ENCODE measurements around the gene PKP4. TPM values are rescaled to one million over a fixed set of nuclear protein-coding genes. Genes with fewer than 3 reads are reported as not detected.

Gene PKP4
- total RNA-seq, 5 donors from 2014 or later (not counting 1 experiment from before 2014, with no cell fraction given): 17.3 to 23.1 (median 20.3) TPM

DNA sequence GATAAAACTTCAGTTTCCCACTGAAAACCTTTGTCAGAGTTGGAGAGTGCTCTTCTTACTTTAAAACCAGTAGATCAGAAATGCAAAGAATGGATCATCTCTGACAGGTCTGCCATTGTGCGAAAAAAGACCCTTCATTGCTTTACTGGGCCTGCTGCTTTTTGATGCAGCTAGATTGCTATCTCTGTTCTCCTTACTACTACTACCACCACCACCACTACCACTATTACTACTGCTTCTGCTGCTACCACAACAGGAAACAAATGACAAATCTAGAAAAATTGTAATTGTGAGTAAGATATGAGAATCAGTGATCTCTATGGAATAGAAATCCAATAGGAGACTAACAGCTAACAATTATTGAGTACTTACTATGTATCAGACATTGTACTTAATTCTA is 85.8 kb downstream of the PKP4 start:
- H3K4me1 ChIP-seq (ENCODE audit: control insufficient read depth in 1 of 2, extremely low read depth in 1 of 2, insufficient read depth in 2 of 2, low read length in 2 of 2): peaks cover 0 to 4% of the 10 kb centered on the region in 2 experiments
- Mint-ChIP-seq H3K9me3 (no peaks in the 10 kb centered on the region), H3K27me3 (no peaks in the 10 kb centered on the region), H3K4me3 (no peak overlapping the region), H3K4me1 (peaks cover 13 to 27% (median 15%) of the 10 kb centered on the region in 3 donors), H3K36me3 (peaks cover 33% of the 10 kb centered on the region), H3K27ac (no peak overlapping the region)
- H3K9me3 ChIP-seq: no peaks in the 10 kb centered on the region
- POLR2A ChIA-PET: no interaction called here
- 100% methylated on average over 1 of the region's 1 CpG for WGBS (ENCODE audit: insufficient coverage)
- H3K36me3 ChIP-seq (ENCODE audit: control insufficient read depth in 2 of 2, extremely low read depth in 1 of 2, insufficient read depth in 1 of 2, low read length in 1 of 2): no peaks in the 10 kb centered on the region
- DNase-seq: no peak
- no peak overlapping the region for H3K27ac ChIP-seq (ENCODE audit: low read length)
- no peak overlapping the region for H3K4me3 ChIP-seq (ENCODE audit: control insufficient read depth in 1 of 2, extremely low read depth in 1 of 2, low read length in 1 of 2)
- CTCF ChIA-PET: no interaction called here
- ATAC-seq (replicated peaks in 1 of 4): no peak
- H3K27me3 ChIP-seq (replicated peaks in 1 of 2; ENCODE audit: control insufficient read depth in 2 of 2, extremely low read depth in 1 of 2, insufficient read depth in 2 of 2, low read length in 1 of 2): no peaks in the 10 kb centered on the region

GRCh38 chr2:158543957-158544356 is 87.2 kb downstream of the PKP4 start:
- Histone ChIP-seq H3K27ac (ENCODE audit: low read length) (no peak overlapping the region), H3K4me3 (ENCODE audit: control insufficient read depth in 1 of 2, extremely low read depth in 1 of 2, low read length in 1 of 2) (no peak overlapping the region), H3K4me1 (ENCODE audit: control insufficient read depth in 1 of 2, extremely low read depth in 1 of 2, insufficient read depth in 2 of 2, low read length in 2 of 2) (peaks cover 0 to 4% of the 10 kb centered on the region in 2 experiments), H3K9me3 (no peaks in the 10 kb centered on the region), H3K36me3 (ENCODE audit: control insufficient read depth in 2 of 2, extremely low read depth in 1 of 2, insufficient read depth in 1 of 2, low read length in 1 of 2) (no peaks in the 10 kb centered on the region), H3K27me3 (replicated peaks in 1 of 2; ENCODE audit: control insufficient read depth in 2 of 2, extremely low read depth in 1 of 2, insufficient read depth in 2 of 2, low read length in 1 of 2) (no peaks in the 10 kb centered on the region)
- POLR2A ChIA-PET: no interaction called here
- WGBS (ENCODE audit: insufficient coverage): no CpG with 5 or more reads among the region's 2 CpGs
- Mint-ChIP-seq H3K27me3 (no peaks in the 10 kb centered on the region), H3K36me3 (peaks cover 33% of the 10 kb centered on the region), H3K27ac (no peak overlapping the region), H3K4me3 (no peak overlapping the region), H3K9me3 (no peaks in the 10 kb centered on the region), H3K4me1 (peaks cover 13 to 27% (median 13%) of the 10 kb centered on the region in 3 donors)
- CTCF ChIA-PET: interaction anchor here in 1 of 2 donors (0.6 kb wide), 1 partner anchor 86 kb away, joined by 3 read pairs; no protein-coding TSS in a partner anchor
- DNase-seq (no peak), ATAC-seq (replicated peaks in 1 of 4) (no peak)

GRCh38 chr2:158544998-158545397 is 88.2 kb downstream of the PKP4 start:
- H3K27me3 Mint-ChIP-seq: no peaks in the 10 kb centered on the region
- no peak overlapping the region for H3K27ac Mint-ChIP-seq
- Histone ChIP-seq H3K36me3 (ENCODE audit: control insufficient read depth in 2 of 2, extremely low read depth in 1 of 2, insufficient read depth in 1 of 2, low read length in 1 of 2) (no peaks in the 10 kb centered on the region), H3K4me1 (ENCODE audit: control insufficient read depth in 1 of 2, extremely low read depth in 1 of 2, insufficient read depth in 2 of 2, low read length in 2 of 2) (peaks cover 0 to 4% of the 10 kb centered on the region in 2 experiments), H3K27me3 (replicated peaks in 1 of 2; ENCODE audit: control insufficient read depth in 2 of 2, extremely low read depth in 1 of 2, insufficient read depth in 2 of 2, low read length in 1 of 2) (no peaks in the 10 kb centered on the region), H3K4me3 (ENCODE audit: control insufficient read depth in 1 of 2, extremely low read depth in 1 of 2, low read length in 1 of 2) (no peak overlapping the region), H3K9me3 (no peaks in the 10 kb centered on the region), H3K27ac (ENCODE audit: low read length) (no peak overlapping the region)
- WGBS (ENCODE audit: insufficient coverage): no CpG with 5 or more reads among the region's 1 CpG
- ATAC-seq (replicated peaks in 1 of 4): no peak
- no peak for DNase-seq
- CTCF ChIA-PET: interaction anchor here in 1 of 2 donors (0.5 kb wide), 1 partner anchor 1197 kb away, joined by 10 read pairs; no protein-coding TSS in a partner anchor
- POLR2A ChIA-PET: no interaction called here
- H3K4me3 Mint-ChIP-seq: no peak overlapping the region
- H3K36me3 Mint-ChIP-seq: peaks cover 34% of the 10 kb centered on the region
- H3K4me1 Mint-ChIP-seq: peaks cover 13 to 27% (median 13%) of the 10 kb centered on the region in 3 donors
- no peaks in the 10 kb centered on the region for H3K9me3 Mint-ChIP-seq

GRCh38 chr2:158546412-158547144 is 89.8 kb downstream of the PKP4 start:
- H3K4me3 Mint-ChIP-seq: no peak overlapping the region
- no peak for DNase-seq
- no peak overlapping the region for H3K27ac ChIP-seq (ENCODE audit: low read length)

DNA sequence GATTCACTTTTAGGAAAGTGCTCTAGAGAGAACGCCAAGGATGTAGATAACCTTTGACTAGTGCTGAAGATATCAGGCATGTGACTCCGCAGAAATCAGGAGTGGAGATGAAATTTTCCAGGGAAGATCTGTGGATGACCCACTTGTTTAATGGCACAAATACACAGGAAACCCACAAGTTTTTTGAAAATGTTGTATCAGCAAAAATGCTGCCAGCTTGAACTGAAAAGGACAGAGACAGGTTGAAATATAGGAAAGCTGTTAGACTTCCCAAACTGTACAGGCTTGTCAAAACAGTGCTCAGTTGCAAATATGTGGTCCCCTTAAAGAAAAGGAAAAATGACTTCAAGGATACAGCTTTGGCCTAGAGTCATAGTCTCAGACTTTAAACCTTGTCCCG is 96.5 kb downstream of the PKP4 start:
- H3K4me1 Mint-ChIP-seq: no peaks in the 10 kb centered on the region
- Histone ChIP-seq H3K27ac (ENCODE audit: low read length) (no peak overlapping the region), H3K9me3 (no peaks in the 10 kb centered on the region), H3K4me1 (ENCODE audit: control insufficient read depth in 1 of 2, extremely low read depth in 1 of 2, insufficient read depth in 2 of 2, low read length in 2 of 2) (no peaks in the 10 kb centered on the region), H3K36me3 (ENCODE audit: control insufficient read depth in 2 of 2, extremely low read depth in 1 of 2, insufficient read depth in 1 of 2, low read length in 1 of 2) (no peaks in the 10 kb centered on the region), H3K27me3 (replicated peaks in 1 of 2; ENCODE audit: control insufficient read depth in 2 of 2, extremely low read depth in 1 of 2, insufficient read depth in 2 of 2, low read length in 1 of 2) (no peaks in the 10 kb centered on the region), H3K4me3 (ENCODE audit: control insufficient read depth in 1 of 2, extremely low read depth in 1 of 2, low read length in 1 of 2) (no peak overlapping the region)
- no peak overlapping the region for H3K4me3 Mint-ChIP-seq
- peaks cover 39% of the 10 kb centered on the region for H3K36me3 Mint-ChIP-seq
- no peak for DNase-seq
- H3K27me3 Mint-ChIP-seq: no peaks in the 10 kb centered on the region
- POLR2A ChIA-PET: no interaction called here
- H3K27ac Mint-ChIP-seq: no peak overlapping the region
- ATAC-seq (replicated peaks in 1 of 4): no peak
- no peaks in the 10 kb centered on the region for H3K9me3 Mint-ChIP-seq
- CTCF ChIA-PET: no interaction called here
- WGBS (ENCODE audit: insufficient coverage): 100% methylated on average over 2 of the region's 3 CpGs

More at GRCh38 chr2:158546412-158547144, 89.8 kb downstream of the PKP4 start:
- no peak overlapping the region for H3K4me3 ChIP-seq (ENCODE audit: control insufficient read depth in 1 of 2, extremely low read depth in 1 of 2, low read length in 1 of 2)
- WGBS (ENCODE audit: insufficient coverage): 100% methylated on average over 1 of the region's 2 CpGs
- H3K36me3 Mint-ChIP-seq: peaks cover 32% of the 10 kb centered on the region
- H3K9me3 Mint-ChIP-seq: no peaks in the 10 kb centered on the region
- no peaks in the 10 kb centered on the region for H3K27me3 ChIP-seq (replicated peaks in 1 of 2; ENCODE audit: control insufficient read depth in 2 of 2, extremely low read depth in 1 of 2, insufficient read depth in 2 of 2, low read length in 1 of 2)
- ChIA-PET POLR2A (no interaction called here), CTCF (interaction anchor here in 1 of 2 donors (0.6 kb wide), 1 partner anchor 14 kb away, joined by 3 read pairs; no protein-coding TSS in a partner anchor)
- no peaks in the 10 kb centered on the region for H3K27me3 Mint-ChIP-seq
- H3K27ac Mint-ChIP-seq: peak overlapping the region; percentile 25 to 84
- peaks cover 13 to 27% (median 13%) of the 10 kb centered on the region in 3 donors for H3K4me1 Mint-ChIP-seq
- ATAC-seq (replicated peaks in 1 of 4): peak in 1 of 4 experiments; percentile 34
- no peaks in the 10 kb centered on the region for H3K36me3 ChIP-seq (ENCODE audit: control insufficient read depth in 2 of 2, extremely low read depth in 1 of 2, insufficient read depth in 1 of 2, low read length in 1 of 2)
- H3K9me3 ChIP-seq: no peaks in the 10 kb centered on the region
- peaks cover 0 to 4% of the 10 kb centered on the region in 2 experiments for H3K4me1 ChIP-seq (ENCODE audit: control insufficient read depth in 1 of 2, extremely low read depth in 1 of 2, insufficient read depth in 2 of 2, low read length in 2 of 2)

- Mint-ChIP-seq H3K9me3 (no peaks in the 10 kb centered on the region), H3K4me3 (no peak overlapping the region), H3K27ac (no peak overlapping the region), H3K27me3 (no peaks in the 10 kb centered on the region), H3K36me3 (peaks cover 31% of the 10 kb centered on the region), H3K4me1 (no peaks in the 10 kb centered on the region)
- Histone ChIP-seq H3K4me3 (ENCODE audit: control insufficient read depth in 1 of 2, extremely low read depth in 1 of 2, low read length in 1 of 2) (no peak overlapping the region), H3K9me3 (no peaks in the 10 kb centered on the region), H3K27me3 (replicated peaks in 1 of 2; ENCODE audit: control insufficient read depth in 2 of 2, extremely low read depth in 1 of 2, insufficient read depth in 2 of 2, low read length in 1 of 2) (no peaks in the 10 kb centered on the region), H3K27ac (ENCODE audit: low read length) (no peak overlapping the region), H3K36me3 (ENCODE audit: control insufficient read depth in 2 of 2, extremely low read depth in 1 of 2, insufficient read depth in 1 of 2, low read length in 1 of 2) (no peaks in the 10 kb centered on the region), H3K4me1 (ENCODE audit: control insufficient read depth in 1 of 2, extremely low read depth in 1 of 2, insufficient read depth in 2 of 2, low read length in 2 of 2) (no peaks in the 10 kb centered on the region)
- ATAC-seq (replicated peaks in 1 of 4): no peak
- ChIA-PET POLR2A (no interaction called here), CTCF (no interaction called here)
- DNase-seq: no peak
- WGBS (ENCODE audit: insufficient coverage): no CpG with 5 or more reads among the region's 1 CpG
Measured at GRCh38 chr2:158554996-158555395, 98.2 kb downstream of the PKP4 start.

Measured in T-cell (primary cell).